Neutrophil (primary cell): ENCODE data around the gene KERA.
"Not testable (repeated sequence)": the region's sequence is repeated elsewhere in the genome, so short reads cannot be mapped to it uniquely, and the experiment has no call there.

Experiments used
- H3K27ac ChIP-seq: fragments of 200-600 bp; sonication (generic); 2 replicates; pipeline ENCODE4 v1.5.1; 2016; ENCODE audit warnings: mild to moderate bottlenecking, moderate library complexity
- H3K27me3 ChIP-seq: fragments of 200-600 bp; sonication (generic); 2 replicates; pipeline ENCODE4 v1.6.0; 2016; ENCODE audit warnings: mild to moderate bottlenecking
- H3K36me3 ChIP-seq: fragments of 200-600 bp; sonication (generic); 2 replicates; pipeline ENCODE4 v1.5.1; 2017
- H3K4me1 ChIP-seq, 2 experiments: fragments of 200-600 bp in 1 of 2; sonication (generic) in 1 of 2; 1 replicate in 1 of 2; 2 replicates in 1 of 2; pipeline versions ENCODE4 v1.5.1 to v1.6.1; 2013 to 2016; ENCODE audit warnings: low read depth in 1 of 2, low read length in 1 of 2, mild to moderate bottlenecking in 1 of 2, moderate library complexity in 1 of 2; ENCODE audit not compliant: control insufficient read depth in 1 of 2, insufficient read depth in 1 of 2
- H3K4me3 ChIP-seq, 2 experiments: fragments of 200-600 bp in 1 of 2; sonication (generic) in 1 of 2; 1 replicate in 1 of 2; 2 replicates in 1 of 2; pipeline ENCODE4 v1.5.1; 2013 to 2016; ENCODE audit warnings: low read depth in 1 of 2, low read length in 1 of 2, mild to moderate bottlenecking in 1 of 2, moderate library complexity in 1 of 2
- H3K9me3 ChIP-seq: fragments of 200-600 bp; sonication (generic); 2 replicates; pipeline ENCODE4 v1.5.1; 2016
- TF ChIP-seq, protein P1 (sequence below): fragments of 200-600 bp; sonication (generic); IDR thresholded peaks from 2 replicates; pipeline ENCODE4 v1.5.1; 2016; ENCODE audit warnings: antibody characterized with exemption

KERA gene

DNA sequence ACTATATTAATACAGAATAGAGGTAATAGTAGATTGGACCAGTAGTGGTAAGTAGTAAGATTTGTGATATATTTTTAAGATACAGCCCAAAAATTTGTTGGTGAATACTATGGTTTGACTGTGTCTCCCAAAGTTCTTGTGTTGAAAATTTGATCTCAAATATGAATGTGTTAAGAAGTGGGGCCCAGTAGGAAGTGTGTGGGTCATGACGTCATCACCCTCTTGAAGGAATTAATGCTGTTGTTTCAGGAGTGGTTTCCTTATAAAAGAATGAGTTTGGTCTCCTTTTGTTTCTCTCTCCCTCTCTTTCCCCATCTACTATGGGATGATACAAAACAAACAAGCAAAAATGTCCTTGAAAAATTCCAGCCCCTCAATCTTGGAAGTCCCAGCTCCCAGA is 37.1 kb upstream of the KERA start:
- H3K9me3 ChIP-seq: no peaks in the 10 kb centered on the region
- no peak overlapping the region for H3K27ac ChIP-seq
- no peaks in the 10 kb centered on the region for H3K27me3 ChIP-seq
- TF ChIP-seq, protein P1, sequence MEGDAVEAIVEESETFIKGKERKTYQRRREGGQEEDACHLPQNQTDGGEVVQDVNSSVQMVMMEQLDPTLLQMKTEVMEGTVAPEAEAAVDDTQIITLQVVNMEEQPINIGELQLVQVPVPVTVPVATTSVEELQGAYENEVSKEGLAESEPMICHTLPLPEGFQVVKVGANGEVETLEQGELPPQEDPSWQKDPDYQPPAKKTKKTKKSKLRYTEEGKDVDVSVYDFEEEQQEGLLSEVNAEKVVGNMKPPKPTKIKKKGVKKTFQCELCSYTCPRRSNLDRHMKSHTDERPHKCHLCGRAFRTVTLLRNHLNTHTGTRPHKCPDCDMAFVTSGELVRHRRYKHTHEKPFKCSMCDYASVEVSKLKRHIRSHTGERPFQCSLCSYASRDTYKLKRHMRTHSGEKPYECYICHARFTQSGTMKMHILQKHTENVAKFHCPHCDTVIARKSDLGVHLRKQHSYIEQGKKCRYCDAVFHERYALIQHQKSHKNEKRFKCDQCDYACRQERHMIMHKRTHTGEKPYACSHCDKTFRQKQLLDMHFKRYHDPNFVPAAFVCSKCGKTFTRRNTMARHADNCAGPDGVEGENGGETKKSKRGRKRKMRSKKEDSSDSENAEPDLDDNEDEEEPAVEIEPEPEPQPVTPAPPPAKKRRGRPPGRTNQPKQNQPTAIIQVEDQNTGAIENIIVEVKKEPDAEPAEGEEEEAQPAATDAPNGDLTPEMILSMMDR: no peak
- no peaks in the 10 kb centered on the region for H3K4me1 ChIP-seq
- no peaks in the 10 kb centered on the region for H3K36me3 ChIP-seq
- H3K4me3 ChIP-seq: no peak overlapping the region

DNA sequence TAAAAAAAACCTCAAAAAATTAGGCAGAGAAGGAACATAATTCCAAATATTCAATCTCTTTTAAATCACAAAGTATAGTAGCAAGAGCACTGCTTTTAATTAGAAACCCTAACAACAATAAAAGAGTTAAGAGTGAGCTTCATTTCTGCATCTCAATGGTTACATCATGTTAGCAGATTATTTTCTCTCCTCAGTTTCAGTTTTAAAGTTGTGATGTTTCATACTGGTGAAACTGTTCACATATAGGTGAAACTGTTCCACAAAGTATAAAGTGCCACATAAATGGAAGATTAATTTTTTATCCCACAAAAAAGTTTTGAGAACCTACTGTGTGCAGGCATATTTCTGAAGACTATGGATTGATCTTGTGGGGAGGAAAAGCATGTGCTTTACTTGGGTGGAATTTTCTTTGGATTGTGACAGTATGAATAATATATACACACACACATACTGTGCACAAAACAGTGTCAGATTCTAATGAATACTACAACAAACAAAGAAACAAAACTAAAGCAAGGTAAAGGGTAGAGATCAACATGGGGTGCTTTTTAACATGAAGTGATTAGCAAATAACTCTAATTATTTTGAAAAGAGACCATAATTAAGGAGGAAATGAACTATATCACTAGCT is 36.3 kb upstream of the KERA start:
- TF ChIP-seq, protein P1: no peak
- H3K4me3 ChIP-seq: no peak overlapping the region
- H3K9me3 ChIP-seq: no peaks in the 10 kb centered on the region
- H3K27me3 ChIP-seq: no peaks in the 10 kb centered on the region
- H3K36me3 ChIP-seq: no peaks in the 10 kb centered on the region
- no peak overlapping the region for H3K27ac ChIP-seq
- H3K4me1 ChIP-seq: no peaks in the 10 kb centered on the region

DNA sequence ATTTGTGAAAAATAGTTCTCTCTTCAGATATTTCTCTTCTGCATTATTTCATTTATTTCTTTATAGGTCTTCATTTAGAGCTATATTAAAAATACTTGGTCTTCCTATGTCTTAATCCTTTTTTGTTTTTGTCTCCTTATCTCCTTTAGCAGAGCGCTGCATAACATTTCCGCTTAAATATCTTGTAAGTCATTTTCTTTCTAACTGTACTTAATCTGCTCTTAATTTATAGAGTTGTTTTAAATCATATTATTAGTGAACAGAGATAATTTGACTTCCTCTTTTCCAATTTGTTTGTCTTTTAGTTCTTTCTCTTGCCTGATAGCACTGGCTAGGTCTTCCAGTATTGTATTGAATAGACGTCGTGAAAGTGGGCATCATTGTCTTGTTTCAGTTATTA is 35.5 kb upstream of the KERA start:
- Histone ChIP-seq H3K27ac (no peak overlapping the region), H3K9me3 (no peaks in the 10 kb centered on the region), H3K4me1 (no peaks in the 10 kb centered on the region), H3K4me3 (no peak overlapping the region), H3K27me3 (no peaks in the 10 kb centered on the region), H3K36me3 (no peaks in the 10 kb centered on the region)
- TF ChIP-seq, protein P1: no peak

DNA sequence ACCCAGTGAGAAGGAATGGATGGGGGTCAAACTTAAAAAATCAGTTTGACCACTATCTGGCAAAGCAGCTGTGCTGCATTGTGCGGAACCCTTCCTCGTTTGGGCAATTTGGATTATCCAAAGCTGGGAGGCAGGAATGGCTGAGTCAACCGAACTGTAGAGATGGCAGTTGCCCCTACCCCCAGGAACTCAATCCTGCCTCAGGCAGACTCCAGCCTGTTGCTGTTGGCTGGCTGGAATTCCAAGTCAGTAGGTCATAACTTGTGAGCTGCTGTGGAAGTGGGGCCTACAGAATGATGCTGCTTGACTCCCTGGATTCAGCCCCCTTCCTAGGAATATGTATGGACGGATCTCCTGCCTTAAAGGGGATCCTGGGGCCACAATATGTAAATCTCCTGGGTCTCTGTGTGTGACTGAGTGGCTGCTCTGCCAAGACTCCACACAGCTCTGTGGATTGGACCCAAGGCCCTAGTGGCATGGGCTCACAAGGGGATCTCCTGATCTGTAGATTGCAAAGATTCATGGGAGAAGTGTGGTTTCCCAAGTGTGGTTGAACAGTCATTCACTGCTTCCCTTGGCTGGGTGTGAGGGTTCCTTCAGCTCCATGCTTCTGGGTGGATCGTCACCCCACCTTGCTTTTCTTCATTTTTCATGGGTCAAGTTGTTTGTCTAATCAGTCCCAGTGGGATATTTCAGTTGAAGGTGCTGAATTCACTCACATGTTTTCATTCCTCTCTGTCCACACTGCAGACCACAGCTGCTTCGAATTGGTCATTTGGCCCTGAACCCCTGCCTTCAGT is 34.3 kb upstream of the KERA start:
- Histone ChIP-seq H3K9me3 (no peaks in the 10 kb centered on the region), H3K36me3 (no peaks in the 10 kb centered on the region), H3K4me1 (no peaks in the 10 kb centered on the region), H3K4me3 (no peak overlapping the region), H3K27ac (no peak overlapping the region), H3K27me3 (no peaks in the 10 kb centered on the region)
- TF ChIP-seq, protein P1: no peak

DNA sequence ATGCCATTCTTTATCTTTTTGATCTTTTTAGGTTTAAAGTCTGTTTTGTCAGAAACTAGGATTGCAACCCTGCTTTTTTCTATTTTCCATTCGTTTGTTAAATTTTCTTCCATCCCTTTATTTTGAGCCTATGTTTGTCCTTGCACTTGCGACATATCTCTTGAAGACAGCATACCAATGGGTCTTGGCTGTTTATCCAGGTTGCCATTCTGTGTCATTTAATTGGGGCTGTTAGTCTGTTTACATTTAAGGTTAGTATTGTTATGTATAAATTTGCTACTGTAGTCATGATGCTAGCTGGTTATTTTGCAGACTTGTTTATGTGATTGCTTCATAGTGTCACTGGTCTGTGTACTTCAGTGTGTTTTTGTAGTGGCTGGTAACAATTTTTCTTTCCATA is 32.1 kb upstream of the KERA start:
- not testable (repeated sequence) for H3K9me3 ChIP-seq, H3K27ac ChIP-seq, H3K27me3 ChIP-seq, H3K4me1 ChIP-seq, H3K4me3 ChIP-seq, H3K36me3 ChIP-seq

DNA sequence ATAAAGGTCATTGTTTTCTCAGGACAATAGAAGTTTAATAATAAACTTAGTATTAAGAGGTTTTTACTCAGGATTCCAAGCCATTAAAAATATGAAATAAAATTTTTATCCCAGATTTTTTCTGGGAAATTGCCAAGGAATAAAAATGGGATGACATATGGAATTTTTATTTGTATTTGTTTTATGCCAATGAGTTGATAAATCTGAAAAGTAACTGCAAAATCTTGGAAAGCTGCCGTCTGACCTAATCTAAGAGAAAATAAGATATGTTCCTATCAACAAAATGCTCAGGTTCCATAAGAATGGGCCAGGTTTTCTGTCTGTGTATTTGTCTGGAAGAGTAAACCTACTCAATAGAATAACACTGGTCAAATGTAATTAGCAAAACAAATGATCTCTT is 22.2 kb upstream of the KERA start:
- no peaks in the 10 kb centered on the region for H3K9me3 ChIP-seq
- no peaks in the 10 kb centered on the region for H3K27me3 ChIP-seq
- H3K4me1 ChIP-seq: no peaks in the 10 kb centered on the region
- H3K27ac ChIP-seq: no peak overlapping the region
- no peaks in the 10 kb centered on the region for H3K36me3 ChIP-seq
- TF ChIP-seq, protein P1: no peak
- H3K4me3 ChIP-seq: no peak overlapping the region
